ENCODE data around the gene ARHGAP1. TPM values are rescaled to one million over a fixed set of nuclear protein-coding genes. Genes with fewer than 3 reads are reported as not detected.

The ARHGAP1 gene
- total and polyA plus RNA-seq, 2 of the 13 experiments (the other 11 are each of a cell fraction or from before 2014, with no cell fraction given), result 18.6 to 30.3 TPM

- TF ChIP-seq MXD1 (CRISPR knock-in tag; IDR thresholded peaks at IDR 0.05) (0 out of 2 replicates have a peak, but pooled peaks have one; percentile 36), CREB1 (IDR thresholded peaks at IDR 0.05) (peak; percentile 75), CREB1 (CRISPR knock-in tag; IDR thresholded peaks at IDR 0.05) (peak; percentile 88), PCBP1 (IDR thresholded peaks at IDR 0.05; ENCODE audit: borderline replicate concordance, low read depth, low read length) (peak; percentile 92; the same call in 1 of the 2 replicates), CEBPG (CRISPR knock-in tag; IDR thresholded peaks at IDR 0.05) (no peak), ERF (CRISPR knock-in tag; IDR thresholded peaks at IDR 0.05) (peak; percentile 61; the same call in 1 of the 2 replicates), NCOA2 (CRISPR knock-in tag; IDR thresholded peaks at IDR 0.05) (peak; percentile 48), PRDM15 (CRISPR knock-in tag; IDR thresholded peaks at IDR 0.05) (peak; percentile 67; the same call in 1 of the 2 replicates), ZNF138 (CRISPR knock-in tag; IDR thresholded peaks at IDR 0.05; ENCODE audit: low read depth) (no peak), HOXA3 (CRISPR knock-in tag; IDR thresholded peaks at IDR 0.05) (peak; percentile 69), JUN (CRISPR knock-in tag; IDR thresholded peaks at IDR 0.05) (peak; percentile 43; the same call in 1 of the 2 replicates), RERE (CRISPR knock-in tag; IDR thresholded peaks at IDR 0.05; ENCODE audit: low read depth) (no peak), ZNF205 (CRISPR knock-in tag; IDR thresholded peaks at IDR 0.05) (peak; percentile 69), GPN1 (CRISPR knock-in tag; IDR thresholded peaks at IDR 0.05; ENCODE audit: borderline replicate concordance) (no peak), STAT5B (CRISPR knock-in tag; IDR thresholded peaks at IDR 0.05) (no peak; the same call in 1 of the 2 replicates), NFE2L2 (IDR thresholded peaks at IDR 0.05; ENCODE audit: low read length) (no peak), KDM2A (CRISPR knock-in tag; IDR thresholded peaks at IDR 0.05; ENCODE audit: borderline replicate concordance, low read depth) (peak; percentile 85), ZNF17 (CRISPR knock-in tag; IDR thresholded peaks at IDR 0.05) (no peak), ZNF543 (CRISPR knock-in tag; IDR thresholded peaks at IDR 0.05) (peak; percentile 68), BATF2 (CRISPR knock-in tag; IDR thresholded peaks at IDR 0.05) (no peak), ZBTB8A (CRISPR knock-in tag; IDR thresholded peaks at IDR 0.05; ENCODE audit: borderline replicate concordance, low read depth) (no peak)
These were observed at the start of gene ARHGAP1, which contains the start of gene ZNF408 (continued) for GRCh38 chr11:46700241-46701077.

Data from HepG2 (cell line).